Prostate gland (tissue), 2 donors: Measurements from ENCODE around the gene GCNT2.

ENCODE experiments used
- CTCF ChIP-seq, 4 experiments: fragments of 200-600 bp in 2 of 4; fragments of 450-650 bp in 2 of 4; sonication (generic) in 2 of 4; IDR thresholded peaks; 1 replicate in 3 of 4; 2 replicates in 1 of 4; pipeline ENCODE4 v1.5.1; 2016 to 2019; ENCODE audit warnings: antibody characterized with exemption in 4 of 4, mild to moderate bottlenecking in 2 of 4, moderate library complexity in 2 of 4
- POLR2A ChIP-seq: fragments of 450-650 bp; IDR thresholded peaks from one replicate; pipeline ENCODE4 v1.6.1; 2016; ENCODE audit warnings: antibody characterized with exemption, mild to moderate bottlenecking
- POLR2AphosphoS5 ChIP-seq: sonication (generic); formaldehyde crosslinking; IDR thresholded peaks from one replicate; pipeline ENCODE4 v1.6.1; 2017; ENCODE audit warnings: antibody characterized with exemption

- TF ChIP-seq CTCF (IDR thresholded peaks at IDR 0.05) = no peak
- no peak for TF ChIP-seq POLR2A
- no peak for TF ChIP-seq POLR2AphosphoS5
Observed at GRCh38 chr6:10621213-10621612, 100.1 kb downstream of the GCNT2 start.
